Measurements from ENCODE around the gene GPR34.
A peak's percentile ranks its signal among the peaks of the same experiment; 100 is the strongest.

GPR34 gene

DNA sequence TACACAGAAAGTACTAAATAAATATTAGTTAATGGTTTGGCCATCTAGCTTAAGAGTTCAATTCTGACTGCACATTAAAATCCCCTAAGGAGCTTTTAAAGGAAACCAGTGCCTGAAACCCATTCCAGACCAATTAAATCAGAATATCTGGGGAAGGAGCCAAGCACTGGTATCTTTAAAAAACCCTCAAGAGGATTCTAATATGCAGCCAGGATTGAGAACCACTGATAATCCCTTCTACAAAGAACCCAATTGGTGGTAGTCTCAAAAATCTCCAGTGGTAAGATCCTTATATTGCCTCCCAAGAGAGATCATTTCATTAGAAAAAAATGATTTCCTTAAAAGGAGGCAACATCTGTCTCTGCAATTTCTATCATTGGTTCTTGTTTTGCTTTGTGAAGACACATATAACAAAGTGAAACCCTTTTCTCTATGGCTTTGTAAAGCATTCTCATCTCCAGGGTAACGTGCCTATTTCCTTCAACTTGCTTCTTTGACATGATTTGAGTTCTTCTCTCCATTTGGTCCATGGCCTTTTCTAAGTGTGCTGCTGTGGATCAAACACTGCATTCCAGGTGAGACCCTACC, 3.5 kb downstream of the GPR34 start:
- TF ChIP-seq, protein P1, sequence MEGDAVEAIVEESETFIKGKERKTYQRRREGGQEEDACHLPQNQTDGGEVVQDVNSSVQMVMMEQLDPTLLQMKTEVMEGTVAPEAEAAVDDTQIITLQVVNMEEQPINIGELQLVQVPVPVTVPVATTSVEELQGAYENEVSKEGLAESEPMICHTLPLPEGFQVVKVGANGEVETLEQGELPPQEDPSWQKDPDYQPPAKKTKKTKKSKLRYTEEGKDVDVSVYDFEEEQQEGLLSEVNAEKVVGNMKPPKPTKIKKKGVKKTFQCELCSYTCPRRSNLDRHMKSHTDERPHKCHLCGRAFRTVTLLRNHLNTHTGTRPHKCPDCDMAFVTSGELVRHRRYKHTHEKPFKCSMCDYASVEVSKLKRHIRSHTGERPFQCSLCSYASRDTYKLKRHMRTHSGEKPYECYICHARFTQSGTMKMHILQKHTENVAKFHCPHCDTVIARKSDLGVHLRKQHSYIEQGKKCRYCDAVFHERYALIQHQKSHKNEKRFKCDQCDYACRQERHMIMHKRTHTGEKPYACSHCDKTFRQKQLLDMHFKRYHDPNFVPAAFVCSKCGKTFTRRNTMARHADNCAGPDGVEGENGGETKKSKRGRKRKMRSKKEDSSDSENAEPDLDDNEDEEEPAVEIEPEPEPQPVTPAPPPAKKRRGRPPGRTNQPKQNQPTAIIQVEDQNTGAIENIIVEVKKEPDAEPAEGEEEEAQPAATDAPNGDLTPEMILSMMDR (IDR thresholded peaks at IDR 0.05; ENCODE audit: low read depth, low read length, missing control alignments), result no peak
- no peak for DNase-seq (ENCODE audit: low read depth)
- H3K4me3 ChIP-seq (ENCODE audit: low read depth, low read length), result no peak overlapping the region

DNA sequence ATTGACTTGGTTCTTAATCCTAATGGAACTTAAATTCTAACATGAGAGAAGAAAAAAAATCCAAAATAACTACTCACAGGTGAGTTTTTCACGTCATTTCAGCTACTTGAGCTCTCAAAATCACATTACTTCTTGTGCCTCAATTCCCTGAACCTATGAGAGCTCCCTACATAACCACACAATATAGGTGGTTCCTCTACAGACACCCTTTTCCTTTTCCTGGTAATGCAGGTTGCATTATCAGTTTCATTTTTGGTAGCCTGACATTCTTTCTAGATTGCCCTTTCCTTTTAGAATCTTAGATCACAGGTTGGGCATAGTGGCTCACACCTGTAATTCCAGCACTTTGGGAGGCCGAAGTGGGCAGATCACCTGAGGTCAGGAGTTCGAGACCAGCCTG, 4.3 kb downstream of the GPR34 start:
- no peak overlapping the region for H3K4me3 ChIP-seq (ENCODE audit: low read depth, low read length)
- TF ChIP-seq, protein P1 (IDR thresholded peaks at IDR 0.05; ENCODE audit: low read depth, low read length, missing control alignments), result no peak
- DNase-seq (ENCODE audit: low read depth), result no peak

DNA sequence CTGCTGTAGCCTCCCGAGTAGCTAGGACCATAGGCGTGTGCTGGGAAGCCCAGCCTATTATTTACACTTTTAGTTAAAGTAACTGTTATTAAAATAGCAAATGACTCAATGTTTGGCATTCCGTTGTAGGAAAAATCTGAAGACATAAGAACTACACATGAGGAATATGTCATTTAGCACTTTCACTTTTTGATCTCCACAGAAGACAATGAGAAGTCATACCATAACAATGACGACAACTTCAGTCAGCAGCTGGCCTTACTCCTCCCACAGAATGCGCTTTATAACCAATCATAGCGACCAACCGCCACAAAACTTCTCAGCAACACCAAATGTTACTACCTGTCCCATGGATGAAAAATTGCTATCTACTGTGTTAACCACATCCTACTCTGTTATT, 6.7 kb downstream of the GPR34 start:
- no peak for DNase-seq (ENCODE audit: low read depth)
- TF ChIP-seq, protein P1 (IDR thresholded peaks at IDR 0.05; ENCODE audit: low read depth, low read length, missing control alignments), result no peak
- no peak overlapping the region for H3K4me3 ChIP-seq (ENCODE audit: low read depth, low read length)

DNA sequence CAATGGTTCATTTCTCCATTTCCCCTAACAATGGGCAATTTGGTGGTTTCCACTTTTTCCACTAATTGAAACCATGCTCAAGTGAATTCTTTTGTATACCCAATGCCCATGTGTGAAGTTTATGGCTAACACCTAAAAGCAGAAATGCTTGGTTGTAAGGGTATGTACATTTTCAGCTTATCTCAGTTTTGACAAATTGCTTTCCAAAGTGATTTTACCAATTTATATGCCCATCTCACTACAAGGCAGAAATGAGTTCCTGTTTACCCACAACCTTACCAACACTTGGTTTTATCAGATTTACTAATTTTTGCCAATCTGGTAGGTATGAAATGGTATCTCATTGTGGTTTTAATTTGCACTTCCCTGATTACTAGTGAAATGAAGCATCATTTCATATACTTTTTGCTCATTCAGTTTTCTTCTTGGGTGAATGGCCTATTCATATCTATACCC, 14.8 kb downstream of the GPR34 start:
- DNase-seq (ENCODE audit: low read depth), result no peak
- H3K4me3 ChIP-seq (ENCODE audit: low read depth, low read length), result no peak overlapping the region
- TF ChIP-seq, protein P1 (IDR thresholded peaks at IDR 0.05; ENCODE audit: low read depth, low read length, missing control alignments), result no peak

DNA sequence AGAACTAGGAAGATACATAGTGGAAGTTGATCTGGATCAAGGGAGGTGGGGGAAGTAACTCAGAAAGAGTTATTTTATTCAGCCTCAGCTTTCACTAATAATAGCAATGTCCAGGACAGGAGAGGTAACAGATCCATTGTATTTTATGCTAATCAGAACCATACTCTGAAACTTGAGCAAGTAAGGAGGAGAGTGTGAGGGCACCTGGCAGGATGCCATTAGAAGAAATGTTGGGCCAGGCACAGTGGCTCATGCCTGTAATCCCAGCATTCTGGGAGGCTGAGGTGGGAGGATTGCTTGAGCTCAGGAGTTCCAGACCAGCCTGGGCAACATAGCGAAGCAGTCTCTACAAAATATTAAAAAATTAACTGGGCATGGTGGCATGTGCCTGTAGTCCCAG, 16.3 kb downstream of the GPR34 start:
- TF ChIP-seq, protein P1 (IDR thresholded peaks at IDR 0.05; ENCODE audit: low read depth, low read length, missing control alignments), result no peak
- no peak overlapping the region for H3K4me3 ChIP-seq (ENCODE audit: low read depth, low read length)
- DNase-seq (ENCODE audit: low read depth), result no peak

DNA sequence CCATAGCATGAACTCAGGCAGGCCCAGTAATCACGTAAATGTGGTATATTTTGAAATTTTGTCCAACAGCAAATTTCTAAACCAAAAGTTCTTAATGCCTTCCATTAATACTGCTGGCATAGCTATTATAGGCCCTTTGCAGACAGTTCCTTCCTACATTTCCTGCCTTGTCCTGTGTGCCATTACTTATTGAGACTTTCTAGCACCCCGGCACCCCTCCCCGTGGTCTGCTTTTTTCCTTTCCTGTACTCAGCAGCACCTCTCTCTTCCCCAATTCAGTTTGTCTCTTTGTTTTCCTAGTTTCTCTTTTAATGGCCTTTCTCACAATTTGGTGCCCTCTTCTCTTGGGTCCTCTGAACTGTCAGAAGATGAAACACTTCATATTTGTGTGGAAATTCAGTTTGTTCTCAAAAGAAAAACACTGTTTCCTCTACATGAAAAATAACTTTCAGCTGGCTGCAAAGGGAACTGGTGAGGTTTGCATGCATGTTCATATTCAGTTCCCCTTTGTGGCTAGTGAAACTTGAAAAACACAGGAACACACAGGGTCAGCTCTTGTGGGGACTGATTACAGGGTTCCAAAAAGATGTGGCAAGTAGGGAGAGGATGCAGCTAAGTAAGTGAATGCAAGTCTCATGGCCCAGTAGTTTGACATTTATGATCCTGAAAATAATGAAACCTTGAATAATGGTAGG, 17.1 kb downstream of the GPR34 start:
- peak; percentile 45 for DNase-seq (ENCODE audit: low read depth)
- TF ChIP-seq, protein P1 (IDR thresholded peaks at IDR 0.05; ENCODE audit: low read depth, low read length, missing control alignments), result no peak
- no peak overlapping the region for H3K4me3 ChIP-seq (ENCODE audit: low read depth, low read length)

DNA sequence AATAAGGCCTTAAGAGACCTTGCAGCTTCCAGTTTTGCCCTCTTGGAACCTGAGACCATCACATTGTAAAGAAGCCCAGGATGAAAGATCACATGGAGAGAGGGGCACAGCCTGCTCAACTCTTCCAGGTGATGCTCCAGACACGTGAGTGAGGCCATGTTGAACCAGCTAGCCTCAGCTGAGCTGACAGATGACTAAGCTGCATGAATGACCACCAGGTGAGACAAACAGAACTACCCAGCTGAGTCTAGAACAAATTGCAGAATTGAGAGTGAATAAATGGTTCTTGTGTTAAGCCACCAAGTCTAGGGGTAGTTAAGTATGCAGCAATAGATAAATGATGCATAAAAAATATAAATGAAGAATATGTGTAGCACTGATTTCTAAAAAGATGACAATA, 18.4 kb downstream of the GPR34 start:
- no peak for DNase-seq (ENCODE audit: low read depth)
- TF ChIP-seq, protein P1 (IDR thresholded peaks at IDR 0.05; ENCODE audit: low read depth, low read length, missing control alignments), result no peak

More for the DNA sequence above, 18.4 kb downstream of the GPR34 start:
- no peak overlapping the region for H3K4me3 ChIP-seq (ENCODE audit: low read depth, low read length)
